Measurements from ENCODE around the gene CCR2. TPM values are rescaled to one million over a fixed set of nuclear protein-coding genes. Genes with fewer than 3 reads are reported as not detected.

Gene CCR2
- total RNA-seq, 1 experiment from 2014 or later = not detected

GRCh38 chr3:46397111-46397510 is 43.2 kb downstream of the CCR2 start:
- H3K9me3 Mint-ChIP-seq (ENCODE audit: low read depth, unreplicated experiment) = no peaks in the 10 kb centered on the region
- H3K27ac Mint-ChIP-seq (ENCODE audit: unreplicated experiment) = no peak overlapping the region
- no peak for DNase-seq
- H3K27me3 Mint-ChIP-seq (ENCODE audit: unreplicated experiment) = peaks cover 15% of the 10 kb centered on the region
- no TSS peak for BruUV-seq (replicated peaks)
- H3K36me3 Mint-ChIP-seq (ENCODE audit: insufficient read depth, unreplicated experiment) = no peaks in the 10 kb centered on the region
- CTCF ChIA-PET = no interaction called here
- TF ChIP-seq CTCF (IDR thresholded peaks at IDR 0.05; ENCODE audit: unreplicated experiment) = no peak
- no peak overlapping the region for H3K4me3 Mint-ChIP-seq (ENCODE audit: low read depth, unreplicated experiment)
- intact Hi-C loops (cut with micrococcal nuclease; ENCODE audit: unreplicated experiment) = no loop called here
- H3K4me1 Mint-ChIP-seq (ENCODE audit: low read depth, unreplicated experiment) = peaks cover 8% of the 10 kb centered on the region

- no peak for TF ChIP-seq CTCF (IDR thresholded peaks at IDR 0.05; ENCODE audit: unreplicated experiment)
- intact Hi-C loops (cut with micrococcal nuclease; ENCODE audit: unreplicated experiment) = no loop called here
- H3K36me3 Mint-ChIP-seq (ENCODE audit: insufficient read depth, unreplicated experiment) = no peaks in the 10 kb centered on the region
- CTCF ChIA-PET = no interaction called here
- BruUV-seq (replicated peaks) = no TSS peak
- no peaks in the 10 kb centered on the region for H3K9me3 Mint-ChIP-seq (ENCODE audit: low read depth, unreplicated experiment)
- DNase-seq = no peak
- peaks cover 15% of the 10 kb centered on the region for H3K27me3 Mint-ChIP-seq (ENCODE audit: unreplicated experiment)
- H3K27ac Mint-ChIP-seq (ENCODE audit: unreplicated experiment) = no peak overlapping the region
- no peak overlapping the region for H3K4me3 Mint-ChIP-seq (ENCODE audit: low read depth, unreplicated experiment)
- H3K4me1 Mint-ChIP-seq (ENCODE audit: low read depth, unreplicated experiment) = no peaks in the 10 kb centered on the region
Measured at GRCh38 chr3:46398186-46398955, 44.5 kb downstream of the CCR2 start.

- TF ChIP-seq CTCF (IDR thresholded peaks at IDR 0.05; ENCODE audit: unreplicated experiment) = no peak
- H3K27me3 Mint-ChIP-seq (ENCODE audit: unreplicated experiment) = peaks cover 13% of the 10 kb centered on the region
- no peak overlapping the region for H3K27ac Mint-ChIP-seq (ENCODE audit: unreplicated experiment)
- no peaks in the 10 kb centered on the region for H3K9me3 Mint-ChIP-seq (ENCODE audit: low read depth, unreplicated experiment)
- H3K4me1 Mint-ChIP-seq (ENCODE audit: low read depth, unreplicated experiment) = no peaks in the 10 kb centered on the region
- CTCF ChIA-PET = no interaction called here
- DNase-seq = no peak
- intact Hi-C loops (cut with micrococcal nuclease; ENCODE audit: unreplicated experiment) = no loop called here
- BruUV-seq (replicated peaks) = no TSS peak
- no peak overlapping the region for H3K4me3 Mint-ChIP-seq (ENCODE audit: low read depth, unreplicated experiment)
- no peaks in the 10 kb centered on the region for H3K36me3 Mint-ChIP-seq (ENCODE audit: insufficient read depth, unreplicated experiment)
Measured at GRCh38 chr3:46399098-46399497, 45.2 kb downstream of the CCR2 start.

- H3K27me3 Mint-ChIP-seq (ENCODE audit: unreplicated experiment) = peaks cover 8% of the 10 kb centered on the region
- no peaks in the 10 kb centered on the region for H3K9me3 Mint-ChIP-seq (ENCODE audit: low read depth, unreplicated experiment)
- no peak overlapping the region for H3K27ac Mint-ChIP-seq (ENCODE audit: unreplicated experiment)
- peaks cover under 1% of the 10 kb centered on the region for H3K4me1 Mint-ChIP-seq (ENCODE audit: low read depth, unreplicated experiment)
- intact Hi-C loops (cut with micrococcal nuclease; ENCODE audit: unreplicated experiment) = no loop called here
- H3K36me3 Mint-ChIP-seq (ENCODE audit: insufficient read depth, unreplicated experiment) = no peaks in the 10 kb centered on the region
- no peak for DNase-seq
- H3K4me3 Mint-ChIP-seq (ENCODE audit: low read depth, unreplicated experiment) = no peak overlapping the region
- CTCF ChIA-PET = interaction anchor here (0.6 kb wide), 1 partner anchor 59 kb away, joined by 3 read pairs; no protein-coding TSS in a partner anchor
- TF ChIP-seq CTCF (IDR thresholded peaks at IDR 0.05; ENCODE audit: unreplicated experiment) = no peak
- no TSS peak for BruUV-seq (replicated peaks)
Measured at GRCh38 chr3:46399557-46399956, 45.6 kb downstream of the CCR2 start.

All from Calu3 (cell line).